GM18868 (cell line): ENCODE results near the gene GLRX5.

ENCODE experiments used
- ATAC-seq: cut with Tn5 transposase; IDR thresholded peaks from one replicate; pipeline ENCODE4 v1.9.1; 2021; ENCODE audit warnings: mild to moderate bottlenecking, moderate library complexity; ENCODE audit not compliant: unreplicated experiment

The GLRX5 gene

GRCh38 chr14:95515596-95516552 is 19.0 kb upstream of the GLRX5 start:
- ATAC-seq, result peak; percentile 80

GRCh38 chr14:95516554-95517181 is 18.2 kb upstream of the GLRX5 start, which contains the start of gene SYNE3:
TSS of gene SYNE3 (minus strand) at chr14:95516650. CDS start at chr14:95475821, 40,829 bp downstream.
- ATAC-seq, result peak; percentile 43

GRCh38 chr14:95518045-95518751 is 16.7 kb upstream of the GLRX5 start:
- ATAC-seq, result no peak

- no peak for ATAC-seq
These were observed 15.2 kb upstream of the GLRX5 start for GRCh38 chr14:95519699-95520098.

GRCh38 chr14:95520346-95520745 is 14.5 kb upstream of the GLRX5 start:
- no peak for ATAC-seq

GRCh38 chr14:95521001-95521400 is 13.8 kb upstream of the GLRX5 start:
- ATAC-seq, result no peak

- no peak for ATAC-seq
These were observed 12.7 kb upstream of the GLRX5 start for GRCh38 chr14:95522116-95522515.

- no peak for ATAC-seq
These were observed 12.3 kb upstream of the GLRX5 start for GRCh38 chr14:95522556-95522955.

- ATAC-seq, result no peak
These were observed 11.6 kb upstream of the GLRX5 start for GRCh38 chr14:95523051-95523814.

GRCh38 chr14:95523815-95524448 is 10.9 kb upstream of the GLRX5 start:
- no peak for ATAC-seq

GRCh38 chr14:95524706-95525512 is 9.9 kb upstream of the GLRX5 start:
- no peak for ATAC-seq

GRCh38 chr14:95525999-95526398 is 8.9 kb upstream of the GLRX5 start:
- ATAC-seq, result no peak

- ATAC-seq, result no peak
These were observed 8.1 kb upstream of the GLRX5 start for GRCh38 chr14:95526483-95527386.

- no peak for ATAC-seq
These were observed 7.4 kb upstream of the GLRX5 start for GRCh38 chr14:95527387-95528002.

GRCh38 chr14:95529216-95529615 is 5.6 kb upstream of the GLRX5 start:
- no peak for ATAC-seq

- ATAC-seq, result no peak
These were observed 4.2 kb upstream of the GLRX5 start for GRCh38 chr14:95530473-95531276.

GRCh38 chr14:95531473-95531872 is 3.4 kb upstream of the GLRX5 start:
- no peak for ATAC-seq
